B cell (primary cell): ENCODE data around the gene SEC23B. TPM values are rescaled to one million over a fixed set of nuclear protein-coding genes. Genes with fewer than 3 reads are reported as not detected.

ENCODE experiments used
- ATAC-seq: fragments of 200-7000 bp; cut with Tn5 transposase; one replicate; pipeline ENCODE4 v1.10.0; 2021; ENCODE audit warnings: low read depth, mild to moderate bottlenecking, moderate number of reproducible peaks, moderate library complexity
- CTCF ChIA-PET: fragments of 350-600 bp; sonication (Branson Sonifier 250); formaldehyde crosslinking; loops from one replicate; lab custom pipeline; 2021; ENCODE audit warnings: antibody characterized with exemption, inconsistent platforms; lab: Charles Lee
- POLR2A ChIA-PET: fragments of 350-600 bp; sonication (Branson Sonifier 250); formaldehyde crosslinking; loops from one replicate; lab custom pipeline; 2021; ENCODE audit warnings: antibody characterized with exemption; lab: Charles Lee
- DNase-seq: peaks from one replicate; pipeline ENCODE4 v3.0.0; 2013
- H2AFZ ChIP-seq: 2 replicates; pipeline ENCODE4 v1.6.1; 2012; ENCODE audit warnings: mild to moderate bottlenecking, low read depth, low read length; ENCODE audit not compliant: insufficient read depth, poor library complexity, severe bottlenecking
- H3K27ac ChIP-seq, 2 donors: 1 replicate in 1 of 2; 2 replicates in 1 of 2; pipeline ENCODE4 v1.5.1; 2012 to 2013; ENCODE audit warnings: low read length in 2 of 2, mild to moderate bottlenecking in 2 of 2, moderate library complexity in 1 of 2
- H3K27me3 ChIP-seq, 4 experiments: fragments of 200-600 bp in 1 of 4; sonication (generic) in 1 of 4; replicated peaks in 1 of 4; 1 replicate in 2 of 4; 2 replicates in 2 of 4; pipeline versions ENCODE4 v1.6.1 to v1.7.0; 2013 to 2016; ENCODE audit warnings: low read length in 3 of 4, mild to moderate bottlenecking in 2 of 4, mixed read lengths in 1 of 4, moderate library complexity in 1 of 4; ENCODE audit not compliant: insufficient read depth in 4 of 4, control insufficient read depth in 3 of 4; ENCODE audit errors: control extremely low read depth in 1 of 4
- H3K36me3 ChIP-seq, 2 experiments: replicated peaks in 1 of 2; 1 replicate in 1 of 2; 2 replicates in 1 of 2; pipeline versions ENCODE4 v1.6.1 to v1.7.1; 2013; ENCODE audit warnings: low read length in 1 of 2; ENCODE audit not compliant: insufficient read depth in 2 of 2, control insufficient read depth in 1 of 2; ENCODE audit errors: control extremely low read depth in 1 of 2, extremely low read depth in 1 of 2
- H3K4me1 ChIP-seq, 2 donors: fragments of 200-600 bp in 1 of 2; sonication (generic) in 1 of 2; 1 replicate in 1 of 2; 2 replicates in 1 of 2; pipeline versions ENCODE4 v1.5.1 to v1.6.1; 2013 to 2017; ENCODE audit warnings: low read length in 2 of 2; ENCODE audit not compliant: control insufficient read depth in 2 of 2, insufficient read depth in 2 of 2
- H3K4me2 ChIP-seq: replicated peaks from 2 replicates; pipeline ENCODE3; 2012; ENCODE audit warnings: mild to moderate bottlenecking, low read depth, low read length; ENCODE audit not compliant: poor library complexity, severe bottlenecking
- H3K4me3 ChIP-seq, 5 experiments: fragments of 200-600 bp in 1 of 5; sonication (generic) in 1 of 5; 1 replicate in 3 of 5; 2 replicates in 2 of 5; pipeline versions ENCODE4 v1.5.1 to v1.7.0; 2011 to 2016; ENCODE audit warnings: low read length in 4 of 5, mild to moderate bottlenecking in 4 of 5, low read depth in 2 of 5, control low read depth in 1 of 5, moderate library complexity in 1 of 5; ENCODE audit not compliant: insufficient read depth in 1 of 5; ENCODE audit errors: control extremely low read depth in 1 of 5, extremely low read depth in 1 of 5
- H3K79me2 ChIP-seq: fragments of 200-600 bp; sonication (generic); one replicate; pipeline ENCODE4 v1.6.0; 2016; ENCODE audit warnings: low read length; ENCODE audit not compliant: control insufficient read depth, insufficient read depth
- H3K9ac ChIP-seq: fragments of 200-600 bp; sonication (generic); 2 replicates; pipeline ENCODE4 v1.6.1; 2017; ENCODE audit warnings: mild to moderate bottlenecking, low read length, moderate library complexity
- H3K9me3 ChIP-seq, 3 donors: one replicate each; pipeline versions ENCODE4 v1.6.1 to v1.7.1; 2013; ENCODE audit warnings: low read length in 2 of 3; ENCODE audit not compliant: control insufficient read depth in 2 of 3, insufficient read depth in 1 of 3; ENCODE audit errors: control extremely low read depth in 1 of 3
- H4K20me1 ChIP-seq: 2 replicates; pipeline ENCODE4 v1.6.0; 2012; ENCODE audit warnings: mild to moderate bottlenecking, low read length; ENCODE audit not compliant: insufficient read depth, control insufficient read depth, poor library complexity, severe bottlenecking
- H3K27ac Mint-ChIP-seq: one replicate; pipeline ENCODE4 v1.8.0; 2021; ENCODE audit warnings: mixed read lengths
- H3K27me3 Mint-ChIP-seq: one replicate; pipeline ENCODE4 v1.8.0; 2021; ENCODE audit warnings: mixed read lengths
- H3K4me1 Mint-ChIP-seq: one replicate; pipeline ENCODE4 v1.8.0; 2021; ENCODE audit warnings: mixed read lengths
- H3K4me3 Mint-ChIP-seq: one replicate; pipeline ENCODE4 v1.8.0; 2021; ENCODE audit warnings: mixed read lengths
- H3K9me3 Mint-ChIP-seq: one replicate; pipeline ENCODE4 v1.8.0; 2022; ENCODE audit warnings: mixed read lengths; ENCODE audit not compliant: insufficient read depth
- CTCF ChIP-seq: fragments of 200-600 bp; IDR thresholded peaks from one replicate; pipeline ENCODE4 v1.8.0; 2022; ENCODE audit warnings: antibody characterized with exemption, mild to moderate bottlenecking
- EZH2 ChIP-seq: IDR thresholded peaks from 2 replicates; pipeline ENCODE4 v1.6.1; 2012; ENCODE audit warnings: borderline replicate concordance, low read depth, mild to moderate bottlenecking, moderate library complexity, low read length; ENCODE audit not compliant: insufficient read depth, poor library complexity, severe bottlenecking
- intact Hi-C: fragments of 100-400 bp; cut with micrococcal nuclease; formaldehyde crosslinking; loops from one replicate; pipeline ENCODE4 v1.10.0; 2022
- polyA plus RNA-seq: library from polyadenylated mRNA; depleted of rRNA; stranded (reverse); fragments of >200 nt; gene quantifications from 2 replicates; pipeline ENCODE4 v1.2.3, GENCODE V29; 2012
- small RNA-seq: library from RNA; depleted of rRNA; stranded (forward); fragments of <200 nt; gene quantifications from one replicate; pipeline ENCODE3, GENCODE V24; 2012; ENCODE audit warnings: low replicate concordance, low read depth; ENCODE audit not compliant: insufficient read length
- total RNA-seq, 2 donors: library from RNA; stranded (reverse); fragments of 120-200 nt in 1 of 2; gene quantifications; 1 replicate in 1 of 2; 2 replicates in 1 of 2; pipeline versions ENCODE4 v1.2.3 to v1.2.4, GENCODE V29; 2013 to 2022

Gene SEC23B
- total and polyA plus RNA-seq, 2 donors (not counting 1 experiment from before 2014, with no cell fraction given): 19.5 to 39.4 TPM

- H3K36me3 ChIP-seq: peaks cover 0 to 16% of the 10 kb centered on the region in 2 experiments
- DNase-seq: no peak
- H3K4me2 ChIP-seq: no peak overlapping the region
- no peak for ATAC-seq
- intact Hi-C loops: no loop called here
- TF ChIP-seq CTCF (no peak), EZH2 (no peak)
- no peaks in the 10 kb centered on the region for H3K79me2 ChIP-seq
- H3K9me3 ChIP-seq: no peaks in the 10 kb centered on the region
- Mint-ChIP-seq H3K4me3 (no peak overlapping the region), H3K27me3 (no peaks in the 10 kb centered on the region), H3K4me1 (no peaks in the 10 kb centered on the region), H3K9me3 (no peaks in the 10 kb centered on the region), H3K27ac (no peak overlapping the region)
- no peaks in the 10 kb centered on the region for H3K27me3 ChIP-seq
- no peak overlapping the region for H3K9ac ChIP-seq
- H4K20me1 ChIP-seq: no peaks in the 10 kb centered on the region
- no peak overlapping the region for H3K4me3 ChIP-seq
- ChIA-PET CTCF (no interaction called here), POLR2A (interaction anchor here (0.6 kb wide), 1 partner anchor 31 kb away, joined by 10 read pairs; no protein-coding TSS in a partner anchor)
- H2AFZ ChIP-seq: no peak overlapping the region
- no peaks in the 10 kb centered on the region for H3K4me1 ChIP-seq
- no peak overlapping the region for H3K27ac ChIP-seq
Measured at GRCh38 chr20:18596270-18596669, 88.5 kb downstream of the SEC23B start.

- no peaks in the 10 kb centered on the region for H3K9me3 Mint-ChIP-seq
- H3K9me3 ChIP-seq: no peaks in the 10 kb centered on the region
- intact Hi-C loops: no loop called here
- no peak overlapping the region for H3K27ac Mint-ChIP-seq
- no peaks in the 10 kb centered on the region for H3K27me3 Mint-ChIP-seq
- H3K27ac ChIP-seq: no peak overlapping the region
- no peak for TF ChIP-seq EZH2
- TF ChIP-seq CTCF: no peak
- H4K20me1 ChIP-seq: no peaks in the 10 kb centered on the region
- H3K79me2 ChIP-seq: no peaks in the 10 kb centered on the region
- H3K4me3 ChIP-seq: no peak overlapping the region
- H3K9ac ChIP-seq: no peak overlapping the region
- DNase-seq (no peak), ATAC-seq (no peak)
- no peak overlapping the region for H3K4me3 Mint-ChIP-seq
- no peaks in the 10 kb centered on the region for H3K4me1 Mint-ChIP-seq
- no peaks in the 10 kb centered on the region for H3K4me1 ChIP-seq
- POLR2A ChIA-PET: no interaction called here
- no peak overlapping the region for H3K4me2 ChIP-seq
- H2AFZ ChIP-seq: no peak overlapping the region
- no peaks in the 10 kb centered on the region for H3K27me3 ChIP-seq
- peaks cover 0 to 3% of the 10 kb centered on the region in 2 experiments for H3K36me3 ChIP-seq
- CTCF ChIA-PET: no interaction called here
Measured at GRCh38 chr20:18609741-18610140, 102.0 kb downstream of the SEC23B start.

Small RNAs within 50 kb of the gene (small RNA-seq; reads per million reads assigned to genes)
- gene MIR3192: not detected
- not detected for gene RN7SL638P
- not detected for gene RNU6ATAC34P

Other genes with a start within 250 kb of the SEC23B start
- 13.6 and 14.9 TPM in 2 replicates for gene ZNF133, start 219.4 kb upstream of the SEC23B start, total RNA-seq
- gene ZNF133, start 219.4 kb upstream of the SEC23B start, polyA plus RNA-seq: 13.7 and 14.2 TPM in 2 replicates
- gene DZANK1, start 40.9 kb upstream of the SEC23B start, total RNA-seq: 5.6 TPM in 2 replicates
- gene DZANK1, start 40.9 kb upstream of the SEC23B start, polyA plus RNA-seq: 2.8 and 4.2 TPM in 2 replicates
- 13.1 and 13.7 TPM in 2 replicates for gene POLR3F, start 40.5 kb upstream of the SEC23B start, total RNA-seq
- 2.9 and 4.7 TPM in 2 replicates for gene POLR3F, start 40.5 kb upstream of the SEC23B start, polyA plus RNA-seq
- 9.3 and 10.2 TPM in 2 replicates for gene RBBP9, start 10.7 kb upstream of the SEC23B start, total RNA-seq
- 3.1 and 3.7 TPM in 2 replicates for gene RBBP9, start 10.7 kb upstream of the SEC23B start, polyA plus RNA-seq
- 47.4 and 47.7 TPM in 2 replicates for gene SMIM26, start 59.5 kb downstream of the SEC23B start, total RNA-seq
- gene SMIM26, start 59.5 kb downstream of the SEC23B start, polyA plus RNA-seq: 100 and 143 TPM in 2 replicates
- 18.7 and 18.9 TPM in 2 replicates for gene DTD1, start 80.1 kb downstream of the SEC23B start, total RNA-seq
- 20.4 and 25.8 TPM in 2 replicates for gene DTD1, start 80.1 kb downstream of the SEC23B start, polyA plus RNA-seq